Right cardiac atrium (tissue), 5 donors: ENCODE data around the gene PRAMEF12. TPM values are rescaled to one million over a fixed set of nuclear protein-coding genes. Genes with fewer than 3 reads are reported as not detected.
"Not testable (repeated sequence)": the region's sequence is repeated elsewhere in the genome, so short reads cannot be mapped to it uniquely, and the experiment has no call there.

Experiments
- ATAC-seq, 2 donors: fragments of 200-7000 bp; cut with Tn5 transposase; one replicate each; pipeline versions ENCODE4 v1.8.0 to v1.9.1; 2020; ENCODE audit warnings: moderate library complexity in 2 of 2, mild to moderate bottlenecking in 1 of 2
- DNase-seq, 3 donors: peaks; one replicate each; pipeline ENCODE4 v3.0.0-alpha.2; 2020
- H3K27ac ChIP-seq: one replicate; pipeline ENCODE4 v1.5.1; 2013; ENCODE audit warnings: mild to moderate bottlenecking, low read length, control low read depth, moderate library complexity
- H3K27me3 ChIP-seq: one replicate; pipeline ENCODE4 v1.6.1; 2013; ENCODE audit not compliant: control insufficient read depth, insufficient read depth
- H3K4me1 ChIP-seq: one replicate; pipeline ENCODE4 v1.6.1; 2013; ENCODE audit warnings: low read length; ENCODE audit not compliant: control insufficient read depth, insufficient read depth
- H3K4me3 ChIP-seq: one replicate; pipeline ENCODE4 v1.5.1; 2013; ENCODE audit warnings: low read length, control low read depth
- H3K9me3 ChIP-seq: one replicate; pipeline ENCODE4 v1.6.1; 2013; ENCODE audit warnings: low read length; ENCODE audit not compliant: control insufficient read depth
- WGBS: extraction: QIAGEN DNeasy Blood & Tissue Kit; methylation state at CpG from one replicate; pipeline ENCODE4 v1.1.7; 2013; 5-methylcytosine and 5-hydroxymethylcytosine counted together
- intact Hi-C, 4 donors: fragments of 100-400 bp; cut with DNase I; formaldehyde crosslinking; loops; one replicate each; pipeline versions ENCODE4 v1.11.0 to v1.14.0; 2022 to 2023
- polyA plus RNA-seq: library from polyadenylated mRNA; stranded (reverse); fragments of 200-250 nt; gene quantifications from one replicate; pipeline ENCODE4 v1.2.3, GENCODE V29; 2013
- total RNA-seq, 4 donors: library from RNA; stranded (reverse); fragmentation: NEBNext Ultra II Directional; extraction: Animal tissue kit (Norgen Biotek cat#: 25700); gene quantifications; one replicate each; pipeline ENCODE4 v1.2.1, GENCODE V29; 2021
- donor health status: healthy with polysubstance abuse.
- donor health status: DM: no; HTN: yes; CAD: no.
- donor health status: DM: no; HTN: no; CAD: no.
- donor health status: DM: no; HTN: yes; CAD: no; lungs with severe emphysema.
- donor health status: DM: yes; HTN: yes; CAD: no.

PRAMEF12 gene
- total and polyA plus RNA-seq, 5 donors = not detected

DNA sequence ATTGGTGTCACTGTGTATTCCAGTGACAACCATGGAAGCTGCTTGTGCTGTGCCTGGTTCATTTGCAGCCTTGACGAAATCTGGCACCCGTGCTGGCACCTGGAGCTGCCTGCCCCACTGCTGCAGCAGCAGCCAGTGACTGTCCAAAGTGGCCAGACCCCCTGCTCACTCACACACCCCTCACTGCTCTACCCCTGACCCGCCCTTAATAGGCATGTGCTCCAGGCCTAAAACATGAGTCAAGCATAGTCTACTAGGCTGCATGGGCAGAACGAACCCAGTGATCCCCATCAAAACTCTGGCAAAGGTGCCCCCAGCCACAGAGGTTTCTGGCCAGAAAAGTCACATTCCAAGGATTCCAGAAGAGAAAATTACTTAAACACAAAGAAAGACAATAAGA, 25.4 kb downstream of the PRAMEF12 start:
- no peaks in the 10 kb centered on the region for H3K4me1 ChIP-seq
- DNase-seq (no peak), ATAC-seq (no peak)
- intact Hi-C loops = no loop called here
- H3K4me3 ChIP-seq = no peak overlapping the region
- H3K27ac ChIP-seq = no peak overlapping the region
- no peaks in the 10 kb centered on the region for H3K27me3 ChIP-seq
- WGBS = 53% methylated on average over 4 of the region's 4 CpGs
- H3K9me3 ChIP-seq = no peaks in the 10 kb centered on the region

DNA sequence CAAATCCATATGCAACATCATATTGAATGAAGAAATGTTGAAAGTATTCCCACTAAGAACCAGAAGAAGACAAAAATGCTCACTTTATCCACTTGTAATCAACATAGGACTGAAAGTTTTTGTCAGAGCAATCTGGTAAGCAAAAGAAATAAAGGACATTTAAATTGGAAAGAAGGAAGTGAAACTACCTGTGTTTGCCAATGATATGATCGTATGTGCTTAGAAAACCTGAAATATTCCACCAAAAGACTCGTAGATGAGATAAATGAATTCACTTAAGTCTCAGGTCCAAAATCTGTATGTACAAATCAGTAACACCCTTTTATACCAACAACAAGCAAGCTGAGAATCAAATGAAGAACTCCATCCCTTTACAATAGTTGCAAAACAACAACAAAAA, 26.2 kb downstream of the PRAMEF12 start:
- DNase-seq = no peak

GRCh38 chr1:12809933-12810332, 36.4 kb downstream of the PRAMEF12 start:
- intact Hi-C loops = no loop called here
- 78% methylated on average over 1 of the region's 1 CpG for WGBS
- no peaks in the 10 kb centered on the region for H3K27me3 ChIP-seq
- no peaks in the 10 kb centered on the region for H3K4me1 ChIP-seq
- H3K9me3 ChIP-seq = no peaks in the 10 kb centered on the region
- H3K4me3 ChIP-seq = no peak overlapping the region
- no peak for DNase-seq
- no peak overlapping the region for H3K27ac ChIP-seq
- no peak for ATAC-seq

More for the DNA sequence above, 26.2 kb downstream of the PRAMEF12 start:
- no peak for ATAC-seq
- intact Hi-C loops = no loop called here
- Histone ChIP-seq H3K27ac (no peak overlapping the region), H3K4me1 (no peaks in the 10 kb centered on the region), H3K27me3 (no peaks in the 10 kb centered on the region), H3K4me3 (no peak overlapping the region), H3K9me3 (no peaks in the 10 kb centered on the region)
- 61% methylated on average over 2 of the region's 2 CpGs for WGBS

DNA sequence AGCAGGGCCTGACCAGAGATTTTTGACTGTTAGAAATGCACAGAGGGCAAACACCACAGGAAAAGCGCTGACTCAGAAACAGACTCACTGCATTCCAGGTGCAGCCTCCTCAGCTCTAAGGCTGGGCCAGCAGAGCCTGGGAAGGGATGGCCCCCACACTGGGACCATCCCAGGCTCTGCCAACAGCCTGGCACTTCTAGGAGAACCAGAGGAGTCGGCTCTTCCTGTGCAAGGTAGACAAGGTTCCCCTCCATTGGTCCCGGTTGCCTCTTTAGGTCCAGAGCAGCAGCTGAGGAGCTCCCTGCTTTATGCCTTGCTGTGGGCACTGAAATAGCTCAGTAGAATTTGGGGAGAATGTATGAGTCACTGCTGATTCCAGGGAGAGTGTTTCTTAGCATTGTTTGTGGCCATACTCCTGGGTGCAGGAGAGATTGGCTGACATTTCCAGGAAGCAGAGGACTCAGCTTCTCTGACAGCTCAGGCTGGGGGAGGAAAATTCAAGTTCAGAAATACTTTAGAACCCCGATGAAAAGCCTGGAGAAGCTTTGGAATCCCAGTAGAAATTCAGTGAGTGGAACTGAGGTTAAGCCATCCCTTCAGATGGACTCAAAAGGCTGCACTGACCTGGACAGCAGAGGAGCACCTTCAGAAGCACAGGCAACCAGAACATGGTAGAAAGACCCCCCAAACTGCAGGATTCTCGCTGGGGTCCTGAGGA, 37.3 kb downstream of the PRAMEF12 start:
- no peak overlapping the region for H3K27ac ChIP-seq
- no peaks in the 10 kb centered on the region for H3K9me3 ChIP-seq
- ATAC-seq (no peak), DNase-seq (no peak)
- no peak overlapping the region for H3K4me3 ChIP-seq
- intact Hi-C loops = no loop called here
- H3K27me3 ChIP-seq = no peaks in the 10 kb centered on the region
- WGBS = 68% methylated on average over 5 of the region's 5 CpGs
- no peaks in the 10 kb centered on the region for H3K4me1 ChIP-seq

- H3K27ac ChIP-seq = no peak overlapping the region
- H3K9me3 ChIP-seq = no peaks in the 10 kb centered on the region
- DNase-seq (no peak), ATAC-seq (no peak)
- intact Hi-C loops = no loop called here
- WGBS = 62% methylated on average over 2 of the region's 2 CpGs
- no peaks in the 10 kb centered on the region for H3K4me1 ChIP-seq
- H3K4me3 ChIP-seq = no peak overlapping the region
- H3K27me3 ChIP-seq = no peaks in the 10 kb centered on the region
Observed at GRCh38 chr1:12811409-12811784, 37.9 kb downstream of the PRAMEF12 start.

GRCh38 chr1:12819061-12819460, 45.5 kb downstream of the PRAMEF12 start:
- DNase-seq = not testable (repeated sequence)
- 72% methylated on average over 6 of the region's 6 CpGs for WGBS

More at GRCh38 chr1:12819061-12819460, 45.5 kb downstream of the PRAMEF12 start:
- H3K4me3 ChIP-seq, H3K9me3 ChIP-seq, H3K27me3 ChIP-seq, intact Hi-C loops, H3K27ac ChIP-seq, H3K4me1 ChIP-seq, ATAC-seq: not testable (repeated sequence)

Other genes with a start within 250 kb of the PRAMEF12 start
- 10 to 100 TPM; 83.0 to 97.0 (median 83.5) TPM for gene DHRS3, start 155.5 kb upstream of the PRAMEF12 start, total RNA-seq
- gene DHRS3, start 155.5 kb upstream of the PRAMEF12 start, polyA plus RNA-seq = 53.6 TPM
- gene AADACL4, start 129.7 kb upstream of the PRAMEF12 start, total RNA-seq = not detected
- not detected for gene AADACL4, start 129.7 kb upstream of the PRAMEF12 start, polyA plus RNA-seq
- gene AADACL3, start 57.6 kb upstream of the PRAMEF12 start, total RNA-seq = not detected
- not detected for gene AADACL3, start 57.6 kb upstream of the PRAMEF12 start, polyA plus RNA-seq
- gene CFAP107, start 27.5 kb upstream of the PRAMEF12 start, total RNA-seq = not detected
- not detected for gene CFAP107, start 27.5 kb upstream of the PRAMEF12 start, polyA plus RNA-seq
- not detected for gene PRAMEF1, start 17.7 kb downstream of the PRAMEF12 start, total RNA-seq
- gene PRAMEF1, start 17.7 kb downstream of the PRAMEF12 start, polyA plus RNA-seq = not detected
- gene PRAMEF11, start 57.7 kb downstream of the PRAMEF12 start, total RNA-seq = not detected
- gene PRAMEF11, start 57.7 kb downstream of the PRAMEF12 start, polyA plus RNA-seq = not detected
- not detected for gene HNRNPCL1, start 75.0 kb downstream of the PRAMEF12 start, total RNA-seq
- gene HNRNPCL1, start 75.0 kb downstream of the PRAMEF12 start, polyA plus RNA-seq = not detected
- gene PRAMEF2, start 83.3 kb downstream of the PRAMEF12 start, total RNA-seq = not detected
- gene PRAMEF2, start 83.3 kb downstream of the PRAMEF12 start, polyA plus RNA-seq = not detected
- gene PRAMEF4, start 112.5 kb downstream of the PRAMEF12 start, total RNA-seq = not detected
- not detected for gene PRAMEF4, start 112.5 kb downstream of the PRAMEF12 start, polyA plus RNA-seq
- not detected for gene PRAMEF10, start 124.5 kb downstream of the PRAMEF12 start, total RNA-seq
- gene PRAMEF10, start 124.5 kb downstream of the PRAMEF12 start, polyA plus RNA-seq = not detected
- not detected for gene PRAMEF7, start 142.9 kb downstream of the PRAMEF12 start, total RNA-seq
- not detected for gene PRAMEF7, start 142.9 kb downstream of the PRAMEF12 start, polyA plus RNA-seq
- gene PRAMEF6, start 173.8 kb downstream of the PRAMEF12 start, total RNA-seq = not detected
- not detected for gene PRAMEF6, start 173.8 kb downstream of the PRAMEF12 start, polyA plus RNA-seq